ENCODE results near the gene FGD6.

FGD6 gene

GRCh38 chr12:95073698-95074520 lies 143.4 kb downstream of the FGD6 start:
- no peak for DNase-seq

- DNase-seq = peak; percentile 94 to 96
These were observed 144.2 kb downstream of the FGD6 start, which contains the start of gene NR2C1 for GRCh38 chr12:95072900-95073697. TSS of gene NR2C1 (minus strand) at chr12:95073618. CDS start at chr12:95067384, 6,234 bp downstream.

- no peak for DNase-seq
These were observed 146.9 kb downstream of the FGD6 start for GRCh38 chr12:95070378-95070777.

- DNase-seq = no peak
These were observed 151.0 kb downstream of the FGD6 start for GRCh38 chr12:95066091-95066855.

GRCh38 chr12:95060951-95061350 lies 156.3 kb downstream of the FGD6 start:
- DNase-seq = no peak

- DNase-seq = no peak
These were observed 157.3 kb downstream of the FGD6 start for GRCh38 chr12:95059984-95060383.

GRCh38 chr12:95057424-95057823 lies 159.8 kb downstream of the FGD6 start:
- DNase-seq = no peak

- no peak for DNase-seq
These were observed 162.2 kb downstream of the FGD6 start for GRCh38 chr12:95055057-95055456.

GRCh38 chr12:95054206-95054605 lies 163.1 kb downstream of the FGD6 start:
- DNase-seq = no peak

GRCh38 chr12:95051241-95051640 lies 166.0 kb downstream of the FGD6 start:
- no peak for DNase-seq

GRCh38 chr12:95037906-95038305 lies 179.4 kb downstream of the FGD6 start:
- DNase-seq = no peak

- DNase-seq = no peak
These were observed 182.5 kb downstream of the FGD6 start for GRCh38 chr12:95034750-95035149.
